ELR (cell line): ENCODE measurements around the gene SESN1.

ENCODE experiments used
- DNase-seq: peaks from one replicate; pipeline ENCODE4 v3.0.0-alpha.2; 2015; ENCODE audit warnings: low read depth

SESN1 gene

DNA sequence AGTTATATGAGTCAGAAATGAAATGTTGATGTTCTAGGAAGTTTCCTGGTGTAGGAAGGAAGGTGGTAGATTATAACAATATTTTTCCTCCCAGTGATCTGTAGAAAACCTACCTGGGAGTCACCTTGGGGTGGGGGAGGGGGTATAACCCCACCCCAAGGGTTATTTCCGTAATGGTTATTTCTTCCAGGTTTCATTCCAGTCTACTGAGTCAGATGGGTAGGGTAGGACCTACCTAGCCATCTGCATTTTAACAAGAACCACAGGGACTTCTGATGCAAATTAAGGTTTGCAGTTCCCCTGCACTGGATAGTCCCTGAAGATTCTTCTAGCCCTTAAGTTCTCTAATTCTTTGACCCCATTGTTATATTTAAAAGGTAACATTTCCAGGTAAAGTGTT lies 157.5 kb downstream of the SESN1 start:
- DNase-seq, result no peak
